ENCODE results near the gene SDR9C7.
"Not testable (repeated sequence)": the region's sequence is repeated elsewhere in the genome, so short reads cannot be mapped to it uniquely, and the experiment has no call there.

Gene SDR9C7

GRCh38 chr12:56933826-56934625, at the start of gene SDR9C7:
Gene SDR9C7 (minus strand): TSS chr12:56934408. CDS start chr12:56934261, 147 bp downstream.
- Mint-ChIP-seq H3K27me3 (peaks cover 20% of the 10 kb centered on the region), H3K9me3 (no peaks in the 10 kb centered on the region), H3K4me1 (peaks cover 5% of the 10 kb centered on the region), H3K36me3 (ENCODE audit: insufficient read depth) (no peaks in the 10 kb centered on the region), H3K27ac (ENCODE audit: low read depth) (no peak within 1 kb of the TSS), H3K4me3 (no peak within 1 kb of the TSS)
- no peak for ATAC-seq (replicated peaks; ENCODE audit: extremely low read depth, poor library complexity, severe bottlenecking)
- DNase-seq (ENCODE audit: low spot score in 2 of 2), result no peak

DNA sequence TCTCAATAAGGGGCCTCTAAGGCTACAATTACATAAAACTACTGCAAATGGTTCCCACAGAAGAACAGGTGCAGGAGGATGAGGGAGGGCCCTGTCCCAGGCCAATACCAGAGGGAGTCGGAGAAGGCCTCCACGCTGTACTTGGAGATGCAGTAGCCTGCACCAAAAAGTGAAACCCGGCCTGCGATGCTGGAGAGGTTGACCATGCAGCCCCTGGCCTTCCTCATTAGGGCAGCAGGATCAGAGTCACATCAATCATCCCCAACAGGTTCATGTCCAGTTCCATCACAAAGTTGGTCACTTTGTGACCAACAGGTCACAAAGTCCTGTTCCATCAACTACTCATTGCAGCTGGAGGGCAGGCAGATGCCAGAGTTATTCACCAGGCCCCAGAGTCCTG, 49.2 kb upstream of the SDR9C7 start:
- Mint-ChIP-seq H3K27ac (ENCODE audit: low read depth) (peak overlapping the region; percentile 48), H3K9me3 (no peaks in the 10 kb centered on the region)
- no peak for ATAC-seq (replicated peaks; ENCODE audit: extremely low read depth, poor library complexity, severe bottlenecking)

DNA sequence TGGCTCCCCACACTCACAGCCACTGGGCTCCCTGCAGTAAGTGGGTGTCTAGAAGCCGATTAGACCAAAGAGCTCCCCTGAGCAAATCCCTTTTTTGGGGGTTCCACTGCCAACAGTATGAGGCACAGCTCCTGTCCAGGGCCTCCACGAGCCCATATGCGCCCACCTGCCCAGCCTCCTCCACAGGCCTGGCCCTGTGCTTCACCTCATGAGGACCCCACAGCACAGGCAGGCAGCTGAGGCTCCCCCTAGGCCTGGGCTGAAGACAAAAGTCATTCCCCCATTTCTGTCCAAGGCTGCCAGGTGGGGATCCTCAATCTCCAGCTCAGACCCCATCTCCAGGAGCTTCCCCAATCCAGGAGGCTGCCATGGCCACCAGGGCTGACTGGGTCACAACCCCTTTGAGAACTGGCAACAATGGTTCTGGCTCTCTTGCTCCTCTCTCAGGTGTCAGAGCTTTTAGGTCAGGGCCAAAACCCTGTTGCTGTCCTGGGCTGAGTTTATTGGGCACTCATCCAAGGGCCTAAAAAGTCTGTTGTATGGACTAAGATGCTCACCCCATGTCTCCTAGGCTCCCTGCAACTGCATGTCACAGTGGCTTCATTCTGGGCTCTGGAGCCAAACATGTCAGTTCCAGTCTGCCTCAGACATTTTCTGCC, 48.5 kb upstream of the SDR9C7 start:
- not testable (repeated sequence) for DNase-seq (ENCODE audit: low spot score in 2 of 2); H3K4me3 Mint-ChIP-seq; H3K4me1 Mint-ChIP-seq; H3K36me3 Mint-ChIP-seq (ENCODE audit: insufficient read depth); ATAC-seq (replicated peaks; ENCODE audit: extremely low read depth, poor library complexity, severe bottlenecking); H3K9me3 Mint-ChIP-seq; H3K27me3 Mint-ChIP-seq; H3K27ac Mint-ChIP-seq (ENCODE audit: low read depth)

More for the DNA sequence above, 49.2 kb upstream of the SDR9C7 start:
- Mint-ChIP-seq H3K27me3 (no peaks in the 10 kb centered on the region), H3K4me1 (peaks cover 5% of the 10 kb centered on the region), H3K36me3 (ENCODE audit: insufficient read depth) (peaks cover 4% of the 10 kb centered on the region), H3K4me3 (no peak overlapping the region)
- no peak for DNase-seq (ENCODE audit: low spot score in 2 of 2)

GRCh38 chr12:56980941-56981530, 46.8 kb upstream of the SDR9C7 start:
- no peak overlapping the region for H3K27ac Mint-ChIP-seq (ENCODE audit: low read depth)
- H3K36me3 Mint-ChIP-seq (ENCODE audit: insufficient read depth), result no peaks in the 10 kb centered on the region
- no peaks in the 10 kb centered on the region for H3K27me3 Mint-ChIP-seq
- H3K4me1 Mint-ChIP-seq, result no peaks in the 10 kb centered on the region
- DNase-seq (ENCODE audit: low spot score in 2 of 2) (no peak), ATAC-seq (replicated peaks; ENCODE audit: extremely low read depth, poor library complexity, severe bottlenecking) (no peak)
- no peaks in the 10 kb centered on the region for H3K9me3 Mint-ChIP-seq
- H3K4me3 Mint-ChIP-seq, result no peak overlapping the region

DNA sequence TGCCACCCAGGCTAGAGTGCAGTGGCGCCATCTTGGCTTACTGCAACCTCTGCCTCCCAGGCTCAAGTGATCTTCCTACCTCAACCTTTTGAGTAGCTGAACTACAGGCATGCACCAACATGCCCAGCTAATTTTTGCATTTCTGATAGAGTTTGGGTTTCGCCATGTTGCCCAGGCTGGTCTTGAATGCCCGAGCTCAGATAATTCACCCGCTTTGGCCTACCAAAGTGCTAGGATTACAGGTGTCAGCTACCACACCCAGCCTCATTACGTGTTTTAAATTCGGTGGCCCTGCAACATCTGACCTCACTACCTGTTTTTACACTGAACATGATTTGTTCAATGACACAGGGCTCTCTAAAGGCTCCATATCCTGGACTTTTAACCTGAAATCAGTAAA, 46.1 kb upstream of the SDR9C7 start:
- no peaks in the 10 kb centered on the region for H3K9me3 Mint-ChIP-seq
- no peak overlapping the region for H3K4me3 Mint-ChIP-seq
- no peak overlapping the region for H3K27ac Mint-ChIP-seq (ENCODE audit: low read depth)

GRCh38 chr12:56979628-56980027, 45.4 kb upstream of the SDR9C7 start:
- Mint-ChIP-seq H3K27me3 (no peaks in the 10 kb centered on the region), H3K4me3 (no peak overlapping the region), H3K9me3 (no peaks in the 10 kb centered on the region), H3K27ac (ENCODE audit: low read depth) (no peak overlapping the region), H3K4me1 (no peaks in the 10 kb centered on the region), H3K36me3 (ENCODE audit: insufficient read depth) (no peaks in the 10 kb centered on the region)
- DNase-seq (ENCODE audit: low spot score in 2 of 2), result no peak
- no peak for ATAC-seq (replicated peaks; ENCODE audit: extremely low read depth, poor library complexity, severe bottlenecking)

More for the DNA sequence above, 46.1 kb upstream of the SDR9C7 start:
- no peaks in the 10 kb centered on the region for H3K4me1 Mint-ChIP-seq
- ATAC-seq (replicated peaks; ENCODE audit: extremely low read depth, poor library complexity, severe bottlenecking) (no peak), DNase-seq (ENCODE audit: low spot score in 2 of 2) (no peak)
- no peaks in the 10 kb centered on the region for H3K36me3 Mint-ChIP-seq (ENCODE audit: insufficient read depth)
- H3K27me3 Mint-ChIP-seq, result no peaks in the 10 kb centered on the region

GRCh38 chr12:56978397-56979138, 44.4 kb upstream of the SDR9C7 start:
- no peak for DNase-seq (ENCODE audit: low spot score in 2 of 2)
- Mint-ChIP-seq H3K27ac (ENCODE audit: low read depth) (no peak overlapping the region), H3K4me3 (no peak overlapping the region)

DNA sequence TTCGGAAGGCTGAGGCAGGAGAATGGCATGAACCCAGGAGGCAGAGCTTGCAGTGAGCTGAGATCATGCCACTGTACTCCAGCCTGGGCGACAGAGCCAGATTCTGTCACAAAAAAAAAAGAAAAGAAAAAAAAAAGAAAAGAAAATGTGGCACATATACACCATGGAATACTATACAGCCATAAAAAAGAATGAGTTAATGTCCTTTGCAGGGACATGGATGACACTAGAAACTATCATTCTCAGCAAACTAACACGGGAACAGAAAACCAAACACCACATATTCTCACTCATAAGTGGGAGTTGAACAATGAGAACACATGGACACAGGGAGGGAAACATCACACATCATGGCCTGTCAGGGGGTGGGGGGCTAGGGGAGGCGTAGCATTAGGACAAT, 43.2 kb upstream of the SDR9C7 start:
- not testable (repeated sequence) for ATAC-seq (replicated peaks; ENCODE audit: extremely low read depth, poor library complexity, severe bottlenecking); H3K27ac Mint-ChIP-seq (ENCODE audit: low read depth); H3K9me3 Mint-ChIP-seq; H3K36me3 Mint-ChIP-seq (ENCODE audit: insufficient read depth); H3K27me3 Mint-ChIP-seq; DNase-seq (ENCODE audit: low spot score in 2 of 2); H3K4me3 Mint-ChIP-seq; H3K4me1 Mint-ChIP-seq

More at GRCh38 chr12:56978397-56979138, 44.4 kb upstream of the SDR9C7 start:
- no peaks in the 10 kb centered on the region for H3K36me3 Mint-ChIP-seq (ENCODE audit: insufficient read depth)
- ATAC-seq (replicated peaks; ENCODE audit: extremely low read depth, poor library complexity, severe bottlenecking), result no peak
- H3K9me3 Mint-ChIP-seq, result no peaks in the 10 kb centered on the region
- no peaks in the 10 kb centered on the region for H3K4me1 Mint-ChIP-seq
- no peaks in the 10 kb centered on the region for H3K27me3 Mint-ChIP-seq

- not testable (repeated sequence) for H3K4me1 Mint-ChIP-seq; DNase-seq (ENCODE audit: low spot score in 2 of 2); H3K4me3 Mint-ChIP-seq; H3K27ac Mint-ChIP-seq (ENCODE audit: low read depth); H3K36me3 Mint-ChIP-seq (ENCODE audit: insufficient read depth); ATAC-seq (replicated peaks; ENCODE audit: extremely low read depth, poor library complexity, severe bottlenecking); H3K9me3 Mint-ChIP-seq
- peaks cover 15% of the 10 kb centered on the region for H3K27me3 Mint-ChIP-seq
Observed at GRCh38 chr12:56974224-56974623, 40.0 kb upstream of the SDR9C7 start.

- not testable (repeated sequence) for H3K27ac Mint-ChIP-seq (ENCODE audit: low read depth); H3K4me3 Mint-ChIP-seq; DNase-seq (ENCODE audit: low spot score in 2 of 2)
Observed at GRCh38 chr12:56968910-56969309, 34.7 kb upstream of the SDR9C7 start.

DNA sequence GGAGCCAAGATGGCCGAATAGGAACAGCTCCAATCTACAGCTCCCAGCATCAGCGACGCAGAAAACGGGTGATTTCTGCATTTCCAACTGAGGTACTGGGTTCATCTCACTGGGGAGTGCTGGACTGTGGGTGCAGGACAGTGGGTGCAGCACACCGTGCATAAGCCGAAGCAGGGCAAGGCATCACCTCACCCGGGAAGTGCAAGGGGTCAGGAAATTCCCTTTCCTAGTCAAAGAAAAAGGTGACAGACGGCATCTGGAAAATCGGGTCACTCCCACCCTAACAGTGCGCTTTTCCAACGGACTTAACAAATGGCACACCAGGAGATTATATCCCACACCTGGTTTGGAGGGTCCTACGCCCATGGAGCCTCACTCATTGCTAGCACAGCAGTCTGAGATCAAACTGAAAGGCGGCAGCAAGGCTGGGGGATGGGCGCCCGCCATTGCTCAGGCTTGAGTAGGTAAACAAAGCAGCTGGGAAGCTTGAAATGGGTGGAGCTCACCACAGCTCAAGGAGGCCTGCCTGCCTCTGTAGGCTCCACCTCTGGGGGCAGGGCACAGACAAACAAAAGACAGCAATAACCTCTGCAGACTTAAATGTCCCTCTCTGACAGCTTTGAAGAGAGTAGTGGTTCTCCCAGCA, 31.9 kb upstream of the SDR9C7 start:
- H3K36me3 Mint-ChIP-seq (ENCODE audit: insufficient read depth); H3K27ac Mint-ChIP-seq (ENCODE audit: low read depth); DNase-seq (ENCODE audit: low spot score in 2 of 2); H3K4me3 Mint-ChIP-seq; H3K4me1 Mint-ChIP-seq; ATAC-seq (replicated peaks; ENCODE audit: extremely low read depth, poor library complexity, severe bottlenecking); H3K9me3 Mint-ChIP-seq: not testable (repeated sequence)
- peaks cover 22% of the 10 kb centered on the region for H3K27me3 Mint-ChIP-seq

More at GRCh38 chr12:56968910-56969309, 34.7 kb upstream of the SDR9C7 start:
- H3K27me3 Mint-ChIP-seq, result peaks cover 15% of the 10 kb centered on the region
- not testable (repeated sequence) for ATAC-seq (replicated peaks; ENCODE audit: extremely low read depth, poor library complexity, severe bottlenecking); H3K9me3 Mint-ChIP-seq; H3K36me3 Mint-ChIP-seq (ENCODE audit: insufficient read depth); H3K4me1 Mint-ChIP-seq

DNA sequence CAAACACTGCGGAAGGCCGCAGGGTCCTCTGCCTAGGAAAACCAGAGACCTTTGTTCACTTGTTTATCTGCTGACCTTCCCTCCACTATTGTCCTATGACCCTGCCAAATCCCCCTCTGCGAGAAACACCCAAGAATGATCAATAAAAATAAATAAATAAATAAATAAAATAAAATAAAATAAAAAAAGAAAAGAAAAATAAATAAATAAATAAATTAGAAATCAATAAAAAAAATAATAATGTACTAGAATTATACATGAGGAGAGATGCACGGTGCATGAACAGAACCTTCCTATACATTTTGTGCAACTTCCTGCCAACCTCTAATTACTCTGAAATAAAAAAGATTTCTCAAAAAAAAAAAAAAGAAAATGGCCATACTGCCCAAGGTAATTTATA, 30.9 kb upstream of the SDR9C7 start:
- not testable (repeated sequence) for H3K36me3 Mint-ChIP-seq (ENCODE audit: insufficient read depth); H3K9me3 Mint-ChIP-seq; H3K4me3 Mint-ChIP-seq; DNase-seq (ENCODE audit: low spot score in 2 of 2); H3K4me1 Mint-ChIP-seq; ATAC-seq (replicated peaks; ENCODE audit: extremely low read depth, poor library complexity, severe bottlenecking); H3K27ac Mint-ChIP-seq (ENCODE audit: low read depth)
- peaks cover 22% of the 10 kb centered on the region for H3K27me3 Mint-ChIP-seq
